ENCODE data around the gene MAST4.

MAST4 gene

GRCh38 chr5:66722686-66723085 is 126.5 kb downstream of the MAST4 start:
- TF ChIP-seq ZNF544 (tag by site-specific recombination; IDR thresholded peaks at IDR 0.05) (no peak), SALL2 (tag by site-specific recombination; IDR thresholded peaks at IDR 0.05; ENCODE audit: borderline replicate concordance) (no peak), ZNF449 (tag by site-specific recombination; IDR thresholded peaks at IDR 0.05) (no peak), ZNF837 (tag by site-specific recombination; IDR thresholded peaks at IDR 0.05) (no peak), KLF17 (tag by site-specific recombination; IDR thresholded peaks at IDR 0.05) (no peak), OVOL3 (tag by site-specific recombination; IDR thresholded peaks at IDR 0.05) (no peak), ZNF391 (tag by site-specific recombination; IDR thresholded peaks at IDR 0.05; ENCODE audit: borderline replicate concordance, low read depth) (no peak), BCL6B (tag by site-specific recombination; IDR thresholded peaks at IDR 0.05) (no peak), ZNF76 (tag by site-specific recombination; IDR thresholded peaks at IDR 0.05; ENCODE audit: borderline replicate concordance, low read depth) (no peak), RBAK (tag by site-specific recombination; IDR thresholded peaks at IDR 0.05) (no peak), ATF2 (tag by site-specific recombination; IDR thresholded peaks at IDR 0.05; ENCODE audit: low read depth) (no peak), ZNF561 (tag by site-specific recombination; IDR thresholded peaks at IDR 0.05; ENCODE audit: borderline replicate concordance) (no peak), YY2 (tag by site-specific recombination; IDR thresholded peaks at IDR 0.05) (no peak), ZNF175 (tag by site-specific recombination; IDR thresholded peaks at IDR 0.05) (no peak), ZNF488 (tag by site-specific recombination; IDR thresholded peaks at IDR 0.05) (no peak), ZNF560 (tag by site-specific recombination; IDR thresholded peaks at IDR 0.05; ENCODE audit: borderline replicate concordance) (no peak), HOXD13 (CRISPR knock-in tag; IDR thresholded peaks at IDR 0.05; ENCODE audit: borderline replicate concordance) (no peak), ZNF670 (tag by site-specific recombination; IDR thresholded peaks at IDR 0.05; ENCODE audit: low read depth) (no peak), ZNF157 (tag by site-specific recombination; IDR thresholded peaks at IDR 0.05) (no peak)
- no peaks in the 10 kb centered on the region for H3K9me3 ChIP-seq (ENCODE audit: control insufficient read depth, insufficient read depth, low read depth, low read length)
- no peak overlapping the region for H3K27ac ChIP-seq (ENCODE audit: extremely low read depth, low read depth, low read length)
- ChIA-PET POLR2A (no interaction called here), CTCF (no interaction called here)
- peaks cover 11% of the 10 kb centered on the region for H3K4me1 ChIP-seq (ENCODE audit: control insufficient read depth, insufficient read depth, low read length)
- no peaks in the 10 kb centered on the region for H3K36me3 ChIP-seq (ENCODE audit: control insufficient read depth in 2 of 2, insufficient read depth in 1 of 2, low read length in 2 of 2)
- H3K4me3 ChIP-seq (ENCODE audit: low read depth, low read length), result no peak overlapping the region
